GM04504 (cell line): ENCODE data around the gene FBXW4.
"Not testable (repeated sequence)": the region's sequence is repeated elsewhere in the genome, so short reads cannot be mapped to it uniquely, and the experiment has no call there.

ENCODE experiments used
- DNase-seq: peaks from one replicate; pipeline ENCODE4 v3.0.0-alpha.2; 2012; ENCODE audit warnings: low read depth

Gene FBXW4

DNA sequence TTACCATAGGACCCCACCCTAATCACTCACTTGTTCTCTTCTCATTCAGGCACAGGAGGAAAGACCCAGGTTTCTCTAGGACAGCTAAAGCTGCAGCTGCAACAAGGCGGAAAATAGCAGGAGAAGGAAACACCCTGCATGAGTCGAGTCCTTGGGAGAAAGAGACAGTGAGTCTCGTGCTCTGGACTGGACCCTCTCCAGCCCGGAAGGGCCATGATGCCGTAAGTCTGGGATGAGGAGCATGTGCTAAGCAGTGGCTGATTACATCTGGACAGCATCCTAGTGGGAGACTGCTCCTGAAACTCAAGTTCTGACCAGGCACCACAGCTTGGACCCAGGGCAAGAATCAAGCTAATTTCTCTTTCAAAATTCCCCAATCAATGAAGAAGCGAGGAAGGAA lies 39.4 kb downstream of the FBXW4 start:
- DNase-seq = peak; percentile 25

DNA sequence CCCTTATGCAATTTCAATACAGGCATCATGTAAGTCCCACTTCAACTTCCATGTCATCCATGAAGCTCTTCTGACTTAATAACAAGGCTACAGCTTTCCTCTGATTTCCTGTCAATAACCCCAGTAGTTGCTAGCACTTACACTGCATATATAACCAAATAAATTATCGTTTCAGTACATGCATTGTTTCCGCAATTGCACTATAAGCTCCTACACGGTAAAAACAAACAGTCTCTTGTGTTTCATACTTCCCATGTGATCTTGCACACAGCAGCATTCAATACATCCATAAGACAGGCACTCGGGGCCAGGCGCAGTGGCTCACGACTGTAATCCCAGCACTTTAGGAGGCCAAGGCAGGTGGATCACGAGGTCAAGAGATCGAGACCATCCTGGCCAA lies 41.4 kb downstream of the FBXW4 start:
- no peak for DNase-seq

DNA sequence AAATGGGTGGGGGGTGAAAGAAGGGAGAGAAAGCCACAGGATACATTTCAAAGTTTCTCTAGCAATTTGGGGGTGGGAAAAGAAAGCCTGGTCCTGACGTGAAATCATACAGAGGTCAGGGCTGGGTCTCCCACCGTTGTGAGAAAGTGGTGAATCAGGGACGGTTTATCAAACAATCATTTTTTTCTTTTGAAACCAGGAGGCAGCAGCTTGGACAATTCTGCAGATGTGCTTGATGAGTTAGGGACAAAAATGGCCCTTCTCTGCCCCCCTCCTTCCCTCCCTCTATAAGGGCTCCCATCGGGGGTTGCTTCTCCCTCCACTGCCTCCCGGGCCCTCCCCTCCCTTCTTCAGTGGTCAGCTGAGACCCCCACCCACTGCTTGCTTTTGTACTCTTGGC lies 43.6 kb downstream of the FBXW4 start:
- no peak for DNase-seq

DNA sequence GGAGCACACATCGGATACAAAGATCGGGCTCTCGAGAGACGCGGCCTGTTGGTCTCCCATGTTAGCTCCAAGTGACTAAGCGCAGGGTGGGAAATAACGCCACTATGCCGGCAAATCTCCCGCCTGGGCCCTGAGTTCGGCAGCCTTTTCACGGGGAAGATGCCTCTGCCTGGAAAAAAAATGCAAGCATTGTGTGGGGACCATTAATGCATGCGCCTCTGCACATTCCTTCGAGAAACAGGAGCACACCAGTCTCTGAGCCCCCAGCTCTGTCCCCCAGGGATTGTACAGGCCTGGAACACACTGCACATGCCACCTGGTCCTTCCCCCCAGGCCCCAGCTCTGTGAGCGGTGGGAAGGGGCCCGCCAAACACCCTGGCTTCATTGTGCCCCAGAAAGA lies 44.1 kb downstream of the FBXW4 start:
- no peak for DNase-seq

DNA sequence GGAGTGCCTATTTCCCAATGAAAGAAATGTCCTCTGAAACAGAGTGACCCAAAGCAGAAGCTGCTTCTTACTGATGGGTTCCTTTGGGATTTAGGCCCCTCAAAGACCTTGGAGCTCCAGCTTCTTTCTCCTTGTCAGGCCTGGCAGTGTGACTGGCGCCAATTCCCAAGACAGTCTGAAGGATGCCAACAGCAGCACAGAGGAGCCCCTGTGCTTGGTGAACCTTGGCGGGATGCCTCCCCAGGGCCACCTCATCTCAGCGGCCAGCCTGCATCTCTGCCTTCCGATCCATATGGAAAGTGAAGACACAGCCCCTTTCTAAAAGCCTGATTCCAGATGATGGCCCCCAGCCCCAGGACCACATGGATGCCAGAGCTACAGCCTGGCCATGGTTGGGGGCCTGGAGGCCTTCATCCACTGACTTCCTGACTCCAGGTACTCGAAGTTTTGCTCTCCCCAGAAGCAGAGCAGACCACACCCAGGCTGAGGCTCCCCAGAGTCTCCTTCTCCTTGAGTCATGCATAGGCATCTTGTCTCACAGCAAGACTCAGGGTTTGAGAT lies 45.4 kb downstream of the FBXW4 start:
- no peak for DNase-seq

DNA sequence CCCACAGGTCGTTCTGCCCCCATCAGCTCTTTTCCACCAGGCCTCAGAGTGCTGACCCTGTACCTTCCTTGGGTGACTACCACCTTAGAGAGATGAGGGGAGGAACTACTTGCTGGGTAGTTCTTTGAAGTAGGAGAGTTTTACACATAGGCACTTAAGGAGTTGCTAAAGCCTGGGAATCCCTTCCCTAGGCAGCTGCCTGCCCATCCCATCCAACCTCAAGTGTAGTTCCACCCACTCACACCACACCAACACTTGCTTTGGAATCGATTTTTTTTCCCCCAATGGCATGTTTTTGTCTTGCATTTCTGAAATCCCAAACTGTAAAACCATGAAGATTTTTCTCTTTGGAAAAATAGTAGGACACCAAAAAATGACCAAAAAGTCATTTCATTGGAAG lies 47.7 kb downstream of the FBXW4 start:
- no peak for DNase-seq

DNA sequence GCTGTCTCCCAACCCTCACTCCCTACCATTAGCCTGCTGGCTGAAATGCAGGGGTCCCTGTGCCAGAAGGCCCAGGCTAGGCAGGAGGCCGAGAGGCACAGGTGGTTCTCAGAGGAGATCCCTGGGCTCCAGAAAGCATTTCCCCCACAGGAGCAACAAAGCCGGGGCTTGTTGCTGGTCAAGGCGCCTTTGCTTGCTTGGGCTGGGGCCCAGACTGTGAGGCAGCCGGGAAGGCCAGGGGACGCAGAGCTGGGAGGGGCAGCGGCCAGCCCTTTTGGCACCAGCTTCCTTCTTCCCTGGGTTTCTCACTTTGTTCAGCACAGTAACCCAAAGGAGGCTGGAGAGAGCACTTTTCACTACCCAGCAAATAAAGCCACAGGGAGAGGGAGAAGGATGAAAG lies 48.6 kb downstream of the FBXW4 start:
- DNase-seq = no peak

DNA sequence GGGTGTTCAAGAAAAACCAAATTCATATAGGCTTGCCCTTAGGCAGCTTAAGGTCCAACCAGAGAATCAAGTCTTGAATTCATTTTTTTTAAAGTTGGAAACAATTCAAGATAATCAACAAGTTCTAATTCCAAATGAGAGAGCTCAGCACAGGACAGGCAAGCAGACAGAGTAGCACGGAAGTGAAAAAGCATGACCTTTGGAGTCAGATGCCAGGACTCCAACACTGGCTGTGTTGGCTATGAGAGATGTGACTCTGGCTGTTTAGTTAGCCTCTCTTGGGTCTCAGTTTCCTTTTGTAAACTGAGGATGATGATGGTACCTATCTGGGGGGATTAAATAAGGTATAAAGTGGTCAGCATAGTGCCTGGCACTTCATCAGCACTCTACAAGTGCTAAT lies 49.3 kb downstream of the FBXW4 start:
- no peak for DNase-seq

DNA sequence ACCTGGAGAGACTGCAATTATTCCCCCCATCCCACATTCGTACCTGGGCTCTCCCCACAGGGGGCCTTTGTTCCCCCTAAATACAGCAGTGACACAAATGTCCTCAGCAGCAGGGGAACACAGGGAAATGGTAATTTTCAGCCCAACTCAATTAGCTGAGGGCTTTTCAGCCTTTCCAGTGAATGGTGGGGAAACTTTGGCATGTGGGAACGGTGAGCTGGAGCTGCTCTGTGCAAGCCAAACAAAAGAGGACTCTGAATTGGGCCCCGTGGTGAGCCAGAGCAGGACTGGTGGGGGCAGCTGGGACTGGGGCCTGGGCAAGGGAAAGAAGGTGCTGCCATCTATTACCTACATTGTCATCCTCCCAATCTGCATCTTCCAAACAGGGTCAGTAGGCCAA lies 51.0 kb downstream of the FBXW4 start:
- DNase-seq = no peak

DNA sequence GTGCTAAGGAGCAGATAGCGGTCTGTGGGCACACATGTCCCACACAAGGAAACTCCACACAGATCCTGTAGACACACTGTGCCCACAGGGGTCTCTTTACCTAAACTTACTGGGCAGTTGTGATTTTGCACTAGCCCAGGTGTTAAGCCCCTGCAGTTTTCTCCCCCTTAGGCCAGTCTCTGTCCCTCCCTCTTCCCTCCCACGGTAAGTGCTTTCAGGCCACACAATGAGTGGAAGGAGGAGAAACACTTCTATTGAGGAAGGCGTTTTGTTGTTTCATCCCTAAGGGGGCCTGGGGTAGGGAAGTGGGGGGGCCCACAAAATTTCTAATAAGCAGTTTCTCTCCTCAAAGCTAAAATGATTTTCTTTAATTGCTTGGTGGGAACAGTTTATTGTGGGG lies 51.4 kb downstream of the FBXW4 start:
- no peak for DNase-seq

DNA sequence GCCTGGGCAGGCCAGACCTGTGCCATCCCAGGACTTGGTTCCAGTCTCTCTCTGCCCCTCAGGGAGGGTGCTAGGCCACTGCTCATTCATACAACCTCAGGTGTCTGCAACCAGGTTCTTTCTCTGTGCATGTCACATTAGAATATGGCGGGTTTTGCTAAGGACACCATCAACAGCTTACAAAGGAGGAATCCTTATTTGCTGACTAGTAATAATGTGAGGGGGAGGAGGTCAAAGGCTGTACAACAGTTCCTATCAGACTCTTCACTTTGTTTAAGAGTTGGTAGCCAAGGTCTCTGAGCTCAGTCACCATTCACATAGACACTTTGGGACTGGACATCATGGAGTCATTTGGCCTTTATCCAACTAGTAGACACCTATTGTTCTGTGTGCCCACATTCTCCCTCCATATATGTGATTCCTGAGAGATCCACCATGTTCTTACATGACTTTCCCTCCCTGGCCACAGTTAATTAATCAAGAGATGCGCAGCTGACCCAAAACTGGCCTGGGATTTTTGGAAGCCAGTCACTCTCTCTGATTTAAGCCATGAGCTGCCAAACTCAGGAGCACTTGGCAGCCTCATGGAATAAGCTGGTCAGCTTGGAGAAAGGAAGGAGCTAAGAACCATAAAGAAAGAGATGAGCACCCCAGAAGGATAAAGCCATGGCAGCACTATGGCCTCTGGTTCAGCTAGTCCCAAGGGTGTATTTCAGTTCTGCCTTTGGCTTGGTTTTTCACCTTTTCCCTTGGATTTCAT lies 55.6 kb downstream of the FBXW4 start:
- no peak for DNase-seq

DNA sequence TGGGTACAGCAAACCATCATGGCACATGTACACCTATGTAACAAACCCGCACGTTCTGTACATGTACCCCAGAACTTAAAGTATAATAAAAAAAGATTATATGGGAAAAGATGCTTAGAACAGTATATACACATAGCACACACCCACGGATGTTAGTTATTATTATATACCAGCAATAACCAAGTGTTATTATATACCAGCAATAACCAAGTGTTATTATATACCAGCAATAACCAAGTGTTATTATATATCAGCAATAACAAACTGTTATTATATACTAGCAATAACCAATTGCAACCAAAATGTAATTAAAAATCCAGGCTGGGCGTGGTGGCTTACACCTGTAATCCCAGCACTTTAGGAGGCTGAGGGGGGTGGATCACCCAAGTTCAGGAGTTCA lies 61.5 kb downstream of the FBXW4 start:
- not testable (repeated sequence) for DNase-seq

DNA sequence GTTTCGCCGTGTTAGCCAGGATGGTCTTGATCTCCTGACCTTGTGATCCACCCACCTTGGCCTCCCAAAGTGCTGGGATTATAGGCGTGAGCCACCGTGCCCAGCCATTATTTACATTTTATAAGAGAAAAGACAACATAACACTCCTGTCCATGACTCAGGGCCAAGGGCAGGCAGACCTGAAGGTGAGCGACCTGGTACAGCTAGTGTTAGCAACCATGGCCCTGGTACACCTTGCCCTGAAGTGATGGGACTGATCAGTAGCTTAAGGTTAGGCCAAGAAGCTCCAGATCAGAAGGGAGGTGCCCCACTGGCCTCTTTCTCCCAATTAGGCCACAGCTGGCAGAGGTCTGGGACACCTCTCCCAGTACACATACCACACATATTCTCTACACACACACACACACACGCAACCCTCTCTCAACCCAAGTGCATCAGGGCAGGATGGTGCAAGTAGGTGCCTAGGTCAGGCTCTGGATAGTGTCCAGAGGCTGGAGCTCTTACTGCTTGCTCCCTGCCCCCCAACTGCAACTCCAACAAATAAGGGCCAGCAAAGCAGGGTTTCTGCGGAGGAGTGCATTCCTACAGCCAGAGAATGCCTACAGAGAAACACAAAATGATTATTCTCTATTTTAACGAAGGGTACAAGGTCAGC lies 63.0 kb downstream of the FBXW4 start:
- no peak for DNase-seq

DNA sequence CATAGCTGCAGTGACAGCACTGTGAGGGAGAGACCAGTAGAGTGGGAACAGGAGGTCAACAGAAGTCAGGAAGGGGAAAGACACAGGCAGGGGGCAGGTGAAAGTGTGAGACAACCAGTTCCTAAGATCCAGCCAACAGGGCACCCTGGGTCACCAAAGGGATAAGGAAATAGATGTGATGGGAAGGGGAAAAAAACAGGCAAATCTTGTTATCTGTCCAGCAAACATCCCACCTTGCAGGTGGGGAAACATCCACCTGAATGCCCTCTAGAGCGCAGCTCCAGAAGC lies 64.4 kb downstream of the FBXW4 start:
- no peak for DNase-seq

DNA sequence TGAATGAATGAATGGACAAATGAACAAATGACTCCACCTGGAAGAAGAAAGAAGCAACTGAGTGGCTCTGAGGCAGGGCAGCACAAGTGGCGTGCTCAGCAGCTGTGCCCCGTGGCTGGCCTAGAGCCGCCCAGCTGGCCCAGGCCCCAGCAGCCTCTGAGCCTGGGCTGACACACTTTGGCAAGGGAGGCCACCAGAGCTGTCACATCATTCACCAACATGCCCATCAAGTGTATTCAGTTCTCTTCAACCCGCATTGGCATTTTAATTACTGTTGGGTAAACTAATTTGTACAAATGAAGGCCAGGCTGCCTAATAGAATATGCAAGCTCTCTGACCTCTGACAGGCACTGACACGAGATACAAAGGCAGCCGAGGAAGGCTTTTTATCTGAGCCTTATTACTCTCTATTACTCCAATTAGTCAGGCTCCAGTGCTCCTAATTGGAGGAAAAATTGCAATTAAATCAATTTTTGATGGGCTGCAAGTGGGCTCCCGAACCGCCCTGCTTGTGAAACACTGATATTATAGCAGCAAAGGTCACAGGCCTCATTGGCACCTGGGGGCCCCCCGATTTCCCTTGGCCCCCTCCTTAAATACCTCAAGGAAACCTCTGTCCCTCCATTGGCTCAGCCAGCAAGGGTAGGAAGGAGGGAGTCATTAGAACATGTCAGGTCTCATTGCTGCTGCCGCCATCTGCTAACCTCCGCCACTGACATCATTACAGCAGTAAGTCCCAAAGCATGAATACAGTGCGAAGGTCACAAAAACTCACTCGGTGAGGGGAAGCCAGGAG lies 64.9 kb downstream of the FBXW4 start:
- no peak for DNase-seq

DNA sequence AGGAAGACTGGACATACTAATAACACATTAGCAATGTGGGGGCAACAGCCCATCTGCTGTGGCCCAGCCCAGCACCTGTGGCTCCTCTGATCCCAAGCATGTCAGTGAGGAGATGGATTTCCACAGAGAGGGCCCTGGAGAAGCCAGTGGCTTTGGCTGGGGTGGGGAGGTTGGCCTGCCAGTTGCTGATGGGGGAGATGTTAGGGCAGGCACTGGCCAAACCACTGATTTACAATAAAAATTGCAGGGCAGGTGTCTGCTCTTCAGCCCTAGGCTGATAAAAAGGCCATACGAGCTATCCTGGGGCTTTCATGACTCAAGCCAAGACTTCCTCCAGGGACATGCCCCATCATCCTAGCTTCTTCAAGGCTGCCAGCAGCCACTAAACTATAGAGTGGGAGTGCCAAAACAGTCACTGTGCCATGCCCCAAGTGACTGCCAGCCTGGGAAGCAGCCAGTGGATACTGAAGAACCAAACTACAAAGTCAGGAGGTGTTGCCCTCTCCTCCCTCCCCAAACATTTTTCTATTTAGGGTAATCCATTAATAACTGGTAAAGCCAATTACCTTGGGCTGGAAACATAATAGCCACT lies 69.1 kb downstream of the FBXW4 start:
- no peak for DNase-seq

DNA sequence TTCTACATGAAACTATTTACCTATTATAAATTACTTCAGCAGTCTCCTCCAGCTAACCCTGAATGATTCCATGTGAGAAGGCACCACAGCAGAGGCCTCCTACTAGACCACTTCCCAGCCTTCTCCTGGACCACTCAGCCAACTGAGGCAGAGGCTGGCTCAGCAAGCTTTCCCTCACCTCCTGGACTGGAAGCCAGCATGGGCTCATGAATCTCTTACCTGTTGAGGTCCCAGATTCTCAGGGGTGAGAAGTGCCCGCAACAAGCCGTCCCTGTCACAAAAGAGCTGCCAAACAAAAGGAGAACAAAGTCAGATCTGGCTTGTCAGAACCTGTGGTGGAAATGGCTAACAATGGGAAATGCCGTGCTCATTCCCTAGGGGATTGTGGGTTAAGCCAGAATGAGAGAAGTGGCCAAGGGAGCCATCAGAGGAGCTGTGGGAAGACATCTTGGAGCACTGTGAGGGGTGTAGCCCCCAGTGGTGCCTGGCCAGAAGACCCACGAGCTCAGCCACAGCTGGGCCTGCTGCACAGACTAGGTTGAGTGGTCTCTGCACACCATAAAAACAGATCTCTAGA lies 70.4 kb downstream of the FBXW4 start:
- no peak for DNase-seq

DNA sequence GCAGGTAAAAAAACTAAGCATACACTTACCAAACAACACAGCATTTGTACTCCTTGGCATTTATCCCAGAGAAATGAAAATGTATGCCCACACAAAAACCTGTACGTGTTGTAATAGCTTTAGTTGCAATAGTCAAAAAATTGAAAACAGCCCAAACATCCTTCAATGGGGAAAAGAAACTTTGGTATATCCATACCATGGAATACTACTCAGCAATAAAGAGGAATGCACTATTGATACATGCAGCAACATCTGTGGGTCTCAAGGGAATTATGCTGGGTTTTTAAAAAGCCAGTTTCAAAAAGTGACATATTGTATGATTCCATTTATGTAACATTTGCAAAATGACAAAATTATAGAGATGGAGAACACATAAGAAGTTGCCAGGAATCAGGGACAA lies 71.4 kb downstream of the FBXW4 start:
- DNase-seq = no peak

DNA sequence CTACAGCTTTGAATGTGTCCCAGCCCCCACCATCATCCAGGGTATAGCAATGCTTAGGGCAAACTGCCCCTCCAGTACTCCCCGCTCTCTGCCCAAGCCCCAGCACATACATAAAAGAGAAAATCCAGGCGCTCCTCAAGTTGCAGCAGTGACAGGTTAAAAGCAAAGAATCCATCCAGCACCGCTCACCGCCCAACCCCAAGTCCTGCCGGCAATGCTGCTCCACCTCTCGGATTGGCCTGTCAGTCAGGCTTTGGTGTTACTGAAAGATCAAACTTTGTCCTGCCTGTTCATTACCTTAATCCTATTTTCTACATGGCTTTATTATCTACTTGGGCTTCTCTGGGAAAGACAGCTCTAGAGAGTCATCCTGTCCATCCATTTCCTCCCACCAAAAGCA lies 75.0 kb downstream of the FBXW4 start:
- DNase-seq = no peak

DNA sequence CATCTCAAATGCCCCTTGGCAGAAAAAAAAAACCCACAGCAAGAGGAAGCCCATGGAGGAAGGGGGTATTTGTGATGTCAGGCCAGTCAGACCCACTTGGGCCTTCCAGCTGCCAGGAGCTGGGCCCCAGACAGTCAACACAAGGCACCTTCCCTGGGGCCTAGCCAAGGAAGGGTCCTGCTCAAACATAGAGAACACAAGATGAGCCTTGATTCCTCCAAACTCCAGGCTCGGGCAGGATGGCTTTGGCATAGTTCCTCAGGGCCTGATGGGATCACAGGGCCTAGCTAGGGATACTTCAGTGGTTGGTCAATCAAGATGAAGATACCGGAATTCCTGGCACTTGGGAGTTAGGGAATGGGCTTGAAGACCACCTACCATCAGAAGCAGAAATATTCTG lies 76.1 kb downstream of the FBXW4 start:
- no peak for DNase-seq

DNA sequence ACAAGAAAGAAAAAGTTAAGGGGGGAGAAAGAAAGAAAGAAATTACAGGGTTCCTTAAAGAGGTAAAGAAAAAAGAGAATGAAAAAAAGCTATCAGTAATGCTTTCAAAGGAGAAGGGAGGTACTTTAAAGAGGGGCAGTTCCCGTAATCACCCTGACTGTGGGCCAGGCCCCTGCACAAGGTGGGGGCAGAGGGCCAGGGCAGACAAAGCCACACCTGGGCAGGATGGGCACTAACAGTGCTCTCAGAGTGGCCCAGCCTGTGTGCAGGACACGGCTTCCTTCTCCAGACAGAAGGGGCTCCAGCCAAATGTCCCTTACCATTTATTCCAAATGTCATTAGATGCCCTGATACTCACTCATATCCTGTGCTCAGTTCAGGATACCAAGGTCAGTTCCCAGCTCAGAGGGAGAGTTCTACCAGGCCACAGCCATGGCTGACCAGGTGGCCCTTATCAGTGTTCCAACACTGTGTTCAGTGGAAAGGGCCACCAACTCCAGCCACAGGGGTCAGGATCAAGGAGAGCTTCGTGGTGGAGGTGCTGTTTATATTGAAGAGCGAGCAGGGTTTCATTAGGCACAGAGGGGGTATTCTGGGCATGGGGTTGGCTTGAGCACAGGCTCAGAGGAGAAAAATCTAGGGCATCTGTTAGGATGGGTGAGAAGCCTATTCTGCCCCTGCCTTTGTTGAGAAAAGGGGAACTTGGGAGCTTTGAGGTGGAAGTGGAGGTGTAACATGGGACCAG lies 77.0 kb downstream of the FBXW4 start:
- DNase-seq = no peak
